ENCODE results near the gene C10orf88. TPM values are rescaled to one million over a fixed set of nuclear protein-coding genes. Genes with fewer than 3 reads are reported as not detected.
A peak's percentile ranks its signal among the peaks of the same experiment; 100 is the strongest.

C10orf88 gene
- total and polyA plus RNA-seq, 2 of the 13 experiments (the other 11 are each of a cell fraction or from before 2014, with no cell fraction given): 4.6 to 11.8 TPM

DNA sequence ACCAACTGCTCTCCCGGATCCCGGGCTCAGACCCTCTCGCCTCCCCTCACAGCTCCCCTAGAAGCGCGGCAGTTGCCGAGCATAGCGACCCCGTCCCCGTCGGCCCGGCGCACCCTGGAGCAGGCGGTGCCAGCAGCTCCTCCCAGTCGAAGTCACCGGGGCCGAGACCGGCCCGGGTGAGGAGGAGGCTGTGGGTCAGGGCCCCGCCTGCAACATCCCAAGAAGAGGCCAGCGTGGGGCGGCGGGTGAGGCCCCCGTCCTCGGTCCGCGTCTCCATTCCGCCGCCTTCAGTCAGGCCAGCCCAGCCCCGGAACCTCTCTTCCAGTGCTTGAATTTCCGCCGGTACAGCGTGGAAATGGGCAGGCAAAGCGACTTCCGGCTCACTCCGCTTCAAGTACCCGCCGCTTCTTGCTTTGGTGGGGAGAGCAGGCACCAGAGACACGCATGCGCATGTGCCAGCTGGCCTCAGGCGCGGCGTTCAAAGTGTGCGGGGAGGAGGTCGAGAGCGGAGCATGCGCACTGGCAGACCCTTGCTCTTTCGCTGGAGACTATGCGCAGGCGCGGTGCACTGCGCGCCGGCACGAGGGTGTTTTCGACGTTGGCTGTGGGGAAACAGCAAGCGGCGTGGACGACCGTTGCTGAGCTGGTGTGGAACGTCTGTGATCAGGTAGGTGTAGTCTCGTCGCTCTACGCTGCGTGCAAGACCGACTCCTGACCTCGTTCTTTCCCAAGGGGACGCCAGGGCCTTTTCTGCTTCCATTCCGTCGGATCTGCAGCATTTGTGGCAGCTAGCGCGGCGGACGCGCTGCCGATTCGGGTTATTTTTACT is at the start of gene C10orf88 (continued):
- TF ChIP-seq ZNF512 (CRISPR knock-in tag; IDR thresholded peaks at IDR 0.05) (no peak; the same call in 1 of the 2 replicates), ZNF33B (CRISPR knock-in tag; IDR thresholded peaks at IDR 0.05) (peak; percentile 91), ZNF776 (CRISPR knock-in tag; IDR thresholded peaks at IDR 0.05) (peak; percentile 95), ZNF274 (CRISPR knock-in tag; IDR thresholded peaks at IDR 0.05) (peak; percentile 93), JUN (CRISPR knock-in tag; IDR thresholded peaks at IDR 0.05) (peak; percentile 85), ATM (IDR thresholded peaks at IDR 0.05; ENCODE audit: borderline replicate concordance) (no peak), PAF1 (CRISPR knock-in tag; IDR thresholded peaks at IDR 0.05) (no peak), ZSCAN9 (CRISPR knock-in tag; IDR thresholded peaks at IDR 0.05; ENCODE audit: borderline replicate concordance) (peak; percentile 95), HCFC1 (IDR thresholded peaks at IDR 0.05; ENCODE audit: low read depth, low read length) (peak; percentile 73), NFYB (CRISPR knock-in tag; IDR thresholded peaks at IDR 0.05) (peak; percentile 44), YEATS4 (CRISPR knock-in tag; IDR thresholded peaks at IDR 0.05; ENCODE audit: borderline replicate concordance) (peak; percentile 91), ZNF784 (CRISPR knock-in tag; IDR thresholded peaks at IDR 0.05; ENCODE audit: borderline replicate concordance) (peak; percentile 76), ZNF367 (CRISPR knock-in tag; IDR thresholded peaks at IDR 0.05; ENCODE audit: borderline replicate concordance) (no peak), CCDC6 (CRISPR knock-in tag; IDR thresholded peaks at IDR 0.05) (peak; percentile 94), ZSCAN12 (CRISPR knock-in tag; IDR thresholded peaks at IDR 0.05) (no peak), RORA (CRISPR knock-in tag; IDR thresholded peaks at IDR 0.05) (no peak), ZNF446 (CRISPR knock-in tag; IDR thresholded peaks at IDR 0.05) (peak; percentile 93), ZFX (CRISPR knock-in tag; IDR thresholded peaks at IDR 0.05; ENCODE audit: low read depth) (peak; percentile 93), ZNF879 (CRISPR knock-in tag; IDR thresholded peaks at IDR 0.05) (peak; percentile 95), REPIN1 (CRISPR knock-in tag; IDR thresholded peaks at IDR 0.05; ENCODE audit: borderline replicate concordance, low read depth) (peak; percentile 97), CC2D1A (CRISPR knock-in tag; IDR thresholded peaks at IDR 0.05) (no peak), ZNF160 (CRISPR knock-in tag; IDR thresholded peaks at IDR 0.05) (peak; percentile 96), FUBP1 (CRISPR knock-in tag; IDR thresholded peaks at IDR 0.05; ENCODE audit: borderline replicate concordance) (no peak), ATAD3A (CRISPR knock-in tag; IDR thresholded peaks at IDR 0.05) (no peak), FOXC1 (CRISPR knock-in tag; IDR thresholded peaks at IDR 0.05; ENCODE audit: borderline replicate concordance) (peak; percentile 99)
- TF ChIP-seq, protein P1, sequence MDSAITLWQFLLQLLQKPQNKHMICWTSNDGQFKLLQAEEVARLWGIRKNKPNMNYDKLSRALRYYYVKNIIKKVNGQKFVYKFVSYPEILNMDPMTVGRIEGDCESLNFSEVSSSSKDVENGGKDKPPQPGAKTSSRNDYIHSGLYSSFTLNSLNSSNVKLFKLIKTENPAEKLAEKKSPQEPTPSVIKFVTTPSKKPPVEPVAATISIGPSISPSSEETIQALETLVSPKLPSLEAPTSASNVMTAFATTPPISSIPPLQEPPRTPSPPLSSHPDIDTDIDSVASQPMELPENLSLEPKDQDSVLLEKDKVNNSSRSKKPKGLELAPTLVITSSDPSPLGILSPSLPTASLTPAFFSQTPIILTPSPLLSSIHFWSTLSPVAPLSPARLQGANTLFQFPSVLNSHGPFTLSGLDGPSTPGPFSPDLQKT (CRISPR knock-in tag; IDR thresholded peaks at IDR 0.05; ENCODE audit: borderline replicate concordance): no peak

Data from HepG2 (cell line).